ENCODE data around the gene RRP1B.

DNA sequence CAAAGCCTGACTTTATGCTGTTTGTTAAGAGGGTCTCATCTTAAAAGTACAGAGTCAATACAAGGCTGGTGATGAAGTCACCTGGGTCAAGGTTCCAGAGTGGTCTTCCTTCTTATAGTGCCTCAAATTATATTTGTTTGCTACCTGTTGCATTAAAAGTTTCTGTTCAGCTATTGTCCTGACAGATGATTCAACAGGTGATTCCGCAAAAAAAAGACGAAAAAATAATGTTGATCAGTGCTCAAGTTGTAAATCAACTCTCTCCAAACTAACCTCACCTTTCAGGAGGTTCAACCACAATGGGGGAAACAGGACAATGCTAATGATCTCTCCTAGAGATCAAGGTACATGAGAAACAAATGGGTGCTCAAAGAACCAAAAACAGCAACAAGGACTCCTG is 35.8 kb upstream of the RRP1B start:
- TF ChIP-seq, protein P1, sequence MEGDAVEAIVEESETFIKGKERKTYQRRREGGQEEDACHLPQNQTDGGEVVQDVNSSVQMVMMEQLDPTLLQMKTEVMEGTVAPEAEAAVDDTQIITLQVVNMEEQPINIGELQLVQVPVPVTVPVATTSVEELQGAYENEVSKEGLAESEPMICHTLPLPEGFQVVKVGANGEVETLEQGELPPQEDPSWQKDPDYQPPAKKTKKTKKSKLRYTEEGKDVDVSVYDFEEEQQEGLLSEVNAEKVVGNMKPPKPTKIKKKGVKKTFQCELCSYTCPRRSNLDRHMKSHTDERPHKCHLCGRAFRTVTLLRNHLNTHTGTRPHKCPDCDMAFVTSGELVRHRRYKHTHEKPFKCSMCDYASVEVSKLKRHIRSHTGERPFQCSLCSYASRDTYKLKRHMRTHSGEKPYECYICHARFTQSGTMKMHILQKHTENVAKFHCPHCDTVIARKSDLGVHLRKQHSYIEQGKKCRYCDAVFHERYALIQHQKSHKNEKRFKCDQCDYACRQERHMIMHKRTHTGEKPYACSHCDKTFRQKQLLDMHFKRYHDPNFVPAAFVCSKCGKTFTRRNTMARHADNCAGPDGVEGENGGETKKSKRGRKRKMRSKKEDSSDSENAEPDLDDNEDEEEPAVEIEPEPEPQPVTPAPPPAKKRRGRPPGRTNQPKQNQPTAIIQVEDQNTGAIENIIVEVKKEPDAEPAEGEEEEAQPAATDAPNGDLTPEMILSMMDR (IDR thresholded peaks at IDR 0.05): no peak
- no peak for TF ChIP-seq POLR2A (IDR thresholded peaks at IDR 0.05)
